T-helper 2 cell treated with Interferon-gamma antibody and Interleukin-4, amounts not matched to agents 100 ng/mL and 5 ng/mL, for 36 hours (primary cell): ENCODE results near the gene YBX2. TPM values are rescaled to one million over a fixed set of nuclear protein-coding genes. Genes with fewer than 3 reads are reported as not detected.

Experiments used
- intact Hi-C: fragments of 100-400 bp; cut with micrococcal nuclease; formaldehyde crosslinking; loops from one replicate; pipeline ENCODE4 v1.15.1; 2023
- total RNA-seq: library from RNA; stranded (reverse); gene quantifications from 2 replicates; pipeline ENCODE4 v1.2.3, GENCODE V29; 2022

Gene YBX2
- total RNA-seq, result 1.3 and 1.4 TPM in 2 replicates

DNA sequence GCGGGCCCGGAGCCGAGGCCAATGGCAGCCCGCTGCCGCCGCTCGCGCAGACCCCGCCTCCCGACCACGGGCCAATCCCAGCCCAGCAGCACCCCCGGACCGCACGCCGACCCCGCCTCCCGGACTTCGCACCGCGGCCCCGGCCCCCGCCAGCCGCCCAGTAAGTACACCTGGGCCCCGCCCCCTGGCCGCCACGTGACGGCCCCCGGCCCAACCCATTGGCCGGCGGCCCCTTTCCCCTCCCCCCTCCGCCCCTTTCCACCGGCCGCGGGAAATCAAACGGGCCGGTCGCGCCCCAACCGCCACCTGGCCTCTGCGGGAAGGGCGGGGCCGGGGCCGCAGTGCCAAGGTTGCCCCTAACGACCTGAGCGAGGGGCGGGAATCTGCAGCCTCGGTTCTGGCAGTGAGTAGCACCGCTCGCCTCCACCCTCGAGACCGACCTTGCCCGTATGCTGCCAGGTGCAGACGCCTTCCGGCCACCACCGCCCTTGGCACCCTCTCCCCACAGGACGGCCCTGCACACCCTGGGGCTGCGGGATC is at the start of gene YBX2:
Gene YBX2 (minus strand): TSS at position 26 of the 540 bp plus-strand sequence. CDS start 139 bp downstream, outside the sequence.
- intact Hi-C loops, result no loop called here

DNA sequence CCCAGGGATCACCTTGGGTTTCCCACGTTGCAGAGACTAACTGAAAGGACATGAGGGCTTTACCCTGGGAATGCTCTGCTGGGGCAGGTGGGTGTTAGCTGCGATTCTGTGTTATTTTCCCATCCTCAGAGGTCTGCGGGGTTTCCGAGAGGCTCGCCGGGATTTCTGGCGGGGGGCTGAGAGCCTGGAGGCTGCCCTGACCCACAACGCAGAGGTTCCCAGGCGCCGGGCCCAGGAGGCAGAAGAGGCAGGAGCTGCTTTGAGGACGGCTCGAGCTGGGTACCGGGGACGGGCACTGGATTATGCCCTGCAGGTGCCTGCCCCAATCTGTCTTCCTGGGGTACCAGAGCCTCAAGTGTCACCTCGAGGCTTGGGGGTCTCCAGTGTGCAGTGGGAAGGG is 48.8 kb upstream of the YBX2 start:
- intact Hi-C loops, result no loop called here

DNA sequence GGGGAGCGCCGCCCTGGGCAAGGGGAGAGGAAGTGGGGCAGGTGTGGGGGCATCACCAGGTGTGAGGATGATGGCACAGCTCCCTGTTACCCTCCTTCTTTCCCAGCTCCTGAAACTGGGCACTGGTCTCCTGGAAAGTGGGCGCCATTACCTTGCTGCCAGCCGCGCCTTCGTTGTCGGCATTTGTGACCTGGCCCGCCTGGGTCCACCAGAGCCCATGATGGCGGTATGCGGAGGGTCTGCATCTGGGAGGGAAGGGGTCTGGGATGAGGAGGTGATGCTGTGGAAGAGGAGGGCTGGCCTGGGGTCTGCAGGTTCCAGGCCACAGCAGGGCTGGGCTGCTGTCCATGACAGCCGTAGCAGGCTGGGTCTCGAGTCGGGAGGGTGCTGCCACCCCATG is 47.4 kb upstream of the YBX2 start:
- intact Hi-C loops, result no loop called here

DNA sequence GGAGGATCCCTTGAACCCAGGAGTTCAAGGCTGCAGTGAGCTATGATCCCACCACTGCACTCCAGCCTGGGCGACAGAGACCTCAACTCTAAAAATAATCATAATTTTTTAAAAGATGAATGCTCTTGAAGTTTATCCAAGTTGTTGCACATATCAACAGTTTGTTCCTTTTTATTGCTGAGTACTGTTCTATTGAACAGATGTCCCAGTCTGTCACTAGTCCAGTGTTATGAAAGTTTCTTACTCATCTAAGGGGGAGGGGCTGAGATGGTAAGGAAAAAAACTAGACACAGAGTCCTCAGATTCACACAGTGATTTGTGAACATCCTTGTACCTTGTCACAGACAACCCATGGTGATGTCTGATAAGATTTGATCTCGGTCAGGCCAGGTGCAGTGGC is 45.7 kb upstream of the YBX2 start:
- intact Hi-C loops, result no loop called here

DNA sequence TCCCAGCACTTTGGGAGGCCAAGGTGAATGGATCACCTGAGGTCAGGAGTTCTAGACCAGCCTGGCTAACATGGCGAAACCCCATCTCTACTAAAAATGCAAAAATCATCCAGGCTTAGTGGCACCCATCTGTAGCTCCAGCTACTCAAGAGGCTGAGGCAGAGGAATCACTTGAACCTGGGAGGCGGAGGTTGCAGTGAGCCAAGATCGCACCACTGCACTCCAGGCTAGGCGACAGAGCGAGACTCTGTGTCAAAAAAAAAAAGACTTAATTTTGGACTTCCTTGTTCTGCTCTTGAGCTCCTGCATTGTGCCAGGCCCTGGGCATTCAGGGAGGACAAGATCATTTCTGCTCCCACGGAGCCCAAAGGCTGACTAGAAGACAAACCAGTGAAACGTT is 43.2 kb upstream of the YBX2 start:
- intact Hi-C loops, result loop anchor here (2.0 to 10.0 kb wide), 2 partner anchors 13 to 347 kb away; partner anchors contain the start of genes TP53 and WRAP53

DNA sequence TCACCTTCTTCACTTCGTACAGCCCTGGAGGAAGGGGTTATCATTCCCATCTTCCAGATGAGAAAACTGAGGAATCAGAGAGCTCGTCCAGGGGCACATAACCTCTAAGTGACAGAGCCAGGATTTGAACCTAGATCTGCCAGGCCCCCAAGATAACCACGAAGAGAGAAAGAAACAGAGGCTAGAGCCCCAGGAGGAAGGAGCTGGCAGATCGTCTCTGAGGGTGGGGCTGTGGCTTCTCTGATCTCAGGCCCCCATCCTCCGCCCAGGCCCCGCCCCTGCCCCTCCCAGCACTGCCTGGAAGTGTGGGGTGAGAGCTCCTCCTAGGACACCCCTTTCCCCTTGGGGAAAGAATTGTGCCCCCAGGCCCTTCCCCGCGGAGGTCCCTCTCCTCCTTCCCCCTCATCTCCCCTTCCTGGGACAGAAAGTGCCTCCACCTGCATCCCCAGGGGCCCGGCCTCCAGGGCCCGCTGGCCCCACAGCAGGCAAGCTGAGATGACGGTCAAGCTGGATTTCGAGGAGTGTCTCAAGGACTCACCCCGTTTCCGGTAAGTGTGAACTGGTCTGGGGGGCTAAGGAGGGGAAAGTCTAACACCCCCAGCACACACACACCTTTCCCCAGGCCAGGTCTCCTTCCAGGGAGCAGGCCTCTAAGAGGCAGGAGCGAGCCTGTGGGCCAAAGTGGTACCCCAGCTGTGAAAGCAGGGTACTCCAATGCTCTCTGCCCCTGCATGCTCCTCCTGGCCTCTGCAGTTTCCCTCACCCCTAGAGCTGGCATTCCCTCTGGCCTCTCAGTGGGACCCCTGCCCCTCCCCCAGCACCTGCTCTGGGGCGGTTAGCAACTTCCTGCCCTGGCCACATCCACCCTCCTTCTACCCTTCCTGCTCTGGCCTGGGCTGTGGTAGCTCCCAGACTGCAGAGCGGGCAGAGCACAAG is 42.1 kb upstream of the YBX2 start, which contains the start of gene ACAP1:
Gene ACAP1 (plus strand): TSS at position 290 of the 936 bp plus-strand sequence. CDS start 206 bp downstream, at position 496.
- intact Hi-C loops, result loop anchor here (2.0 to 10.0 kb wide), 2 partner anchors 14 to 348 kb away; partner anchors contain the start of genes TP53 and WRAP53

DNA sequence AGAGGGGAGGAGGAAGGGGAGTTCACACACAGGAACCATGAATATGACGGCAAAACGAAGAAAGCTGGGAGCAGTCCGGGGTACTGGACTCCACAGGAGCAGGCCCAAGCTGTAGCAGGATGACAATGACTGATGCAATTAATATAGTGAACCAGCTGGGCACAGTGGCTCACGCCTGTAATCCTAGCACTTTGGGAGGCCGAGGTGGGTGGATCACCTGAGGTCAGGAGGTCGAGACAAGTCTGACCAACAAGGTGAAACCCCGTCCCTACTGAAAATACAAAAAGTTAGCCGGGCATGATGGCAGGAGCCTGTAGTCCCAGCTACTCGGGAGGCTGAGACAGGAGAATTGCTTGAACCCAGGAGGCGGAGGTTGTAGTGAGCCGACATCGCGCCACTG is 41.3 kb upstream of the YBX2 start:
- intact Hi-C loops, result loop anchor here (2.0 to 10.0 kb wide), 2 partner anchors 15 to 349 kb away; partner anchors contain the start of genes TP53 and WRAP53

DNA sequence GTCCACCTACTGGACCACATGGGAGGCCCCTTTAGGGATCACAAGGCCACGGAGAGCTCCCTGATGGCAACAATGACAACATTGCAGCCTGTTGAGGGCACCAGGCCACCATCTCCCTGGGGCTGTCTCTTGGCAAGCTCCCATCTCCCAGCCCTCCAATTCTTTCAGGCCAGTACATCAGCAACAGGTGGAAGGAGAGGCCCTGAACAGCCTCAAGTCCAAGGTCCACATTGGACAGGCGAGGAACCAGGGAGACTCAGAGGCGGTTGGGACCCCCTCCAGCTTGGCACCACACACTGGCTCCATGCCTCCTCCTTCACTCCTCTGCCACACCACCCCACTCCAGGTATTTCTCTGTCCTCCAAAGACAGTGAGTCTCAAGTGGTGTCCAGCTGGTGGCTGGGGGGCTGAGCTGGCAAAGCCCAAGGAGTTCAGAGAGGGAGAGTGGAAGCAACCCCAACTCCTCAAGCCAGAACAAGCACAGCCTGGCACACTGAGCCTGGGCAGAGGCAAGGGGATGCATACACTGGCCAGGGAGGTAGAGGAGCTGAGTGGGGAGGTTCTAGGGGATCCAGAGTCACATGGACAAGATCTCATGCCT is 40.6 kb upstream of the YBX2 start:
- intact Hi-C loops, result loop anchor here (10.0 kb wide), 1 partner anchor 350 kb away; the partner anchor contains the start of genes TP53 and WRAP53

DNA sequence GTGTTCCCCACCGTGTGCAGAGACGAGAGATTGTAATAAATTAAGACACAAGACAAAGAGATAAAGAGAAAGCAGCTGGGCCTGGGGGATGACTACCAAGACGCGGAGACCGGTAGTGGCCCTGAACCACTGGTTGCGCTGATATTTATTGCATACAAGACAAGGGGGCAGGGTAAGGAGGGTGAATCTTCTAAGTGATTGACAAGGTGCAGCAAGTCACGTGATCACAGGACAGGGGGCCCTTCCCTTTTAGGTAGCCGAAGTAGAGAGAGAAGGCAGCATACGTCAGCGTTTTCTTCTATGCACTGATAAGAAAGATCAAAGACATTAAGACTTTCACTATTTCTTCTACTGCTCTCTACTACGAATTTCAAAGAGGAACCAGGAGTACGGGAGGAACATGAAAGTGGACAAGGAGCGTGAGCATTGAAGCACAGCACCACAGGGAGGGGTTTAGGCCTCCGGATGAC is 38.2 kb upstream of the YBX2 start:
- intact Hi-C loops, result loop anchor here (10.0 kb wide), 1 partner anchor 352 kb away; the partner anchor contains the start of genes TP53 and WRAP53

DNA sequence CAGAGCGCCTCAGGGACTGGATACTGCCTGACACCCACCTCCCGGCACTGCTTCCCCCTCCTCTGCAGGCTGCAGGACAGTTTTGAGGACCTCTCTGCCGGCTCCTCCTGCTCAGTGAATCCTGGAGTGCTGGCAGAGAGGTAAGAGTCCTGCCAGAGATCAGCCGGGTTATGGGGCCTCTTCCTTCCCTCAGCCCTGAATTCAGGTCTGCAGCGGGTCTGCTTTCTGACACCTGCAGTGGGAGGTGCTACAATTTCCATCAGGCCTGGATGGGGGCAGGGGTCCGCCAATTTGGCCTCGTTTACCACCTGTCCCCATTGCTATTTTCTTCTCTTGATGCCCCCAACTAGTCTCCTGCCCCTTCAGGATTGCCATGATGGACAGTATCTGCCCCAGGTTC is 37.7 kb upstream of the YBX2 start:
- intact Hi-C loops, result loop anchor here (10.0 kb wide), 1 partner anchor 353 kb away; the partner anchor contains the start of genes TP53 and WRAP53

DNA sequence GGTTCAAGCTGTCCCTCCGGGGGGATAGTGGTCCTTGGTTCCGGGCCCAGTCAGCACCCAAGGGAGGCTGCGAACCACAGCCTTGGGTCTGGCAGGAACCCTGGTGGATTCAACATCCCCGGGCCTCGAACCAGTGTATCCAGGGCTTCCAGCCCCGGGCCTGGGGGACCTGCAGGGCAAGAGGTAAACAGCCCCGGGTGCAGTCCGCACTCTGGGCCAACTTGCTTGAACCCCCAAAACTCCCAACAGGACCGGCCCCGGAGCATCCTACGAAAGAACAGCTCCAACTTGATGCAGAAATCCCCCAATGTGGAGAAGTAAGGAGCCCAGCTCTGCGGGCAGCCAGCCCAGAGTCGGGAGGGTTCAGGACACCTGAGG is 36.2 kb upstream of the YBX2 start:
- intact Hi-C loops, result loop anchor here (10.0 kb wide), 1 partner anchor 354 kb away; the partner anchor contains the start of genes TP53 and WRAP53

DNA sequence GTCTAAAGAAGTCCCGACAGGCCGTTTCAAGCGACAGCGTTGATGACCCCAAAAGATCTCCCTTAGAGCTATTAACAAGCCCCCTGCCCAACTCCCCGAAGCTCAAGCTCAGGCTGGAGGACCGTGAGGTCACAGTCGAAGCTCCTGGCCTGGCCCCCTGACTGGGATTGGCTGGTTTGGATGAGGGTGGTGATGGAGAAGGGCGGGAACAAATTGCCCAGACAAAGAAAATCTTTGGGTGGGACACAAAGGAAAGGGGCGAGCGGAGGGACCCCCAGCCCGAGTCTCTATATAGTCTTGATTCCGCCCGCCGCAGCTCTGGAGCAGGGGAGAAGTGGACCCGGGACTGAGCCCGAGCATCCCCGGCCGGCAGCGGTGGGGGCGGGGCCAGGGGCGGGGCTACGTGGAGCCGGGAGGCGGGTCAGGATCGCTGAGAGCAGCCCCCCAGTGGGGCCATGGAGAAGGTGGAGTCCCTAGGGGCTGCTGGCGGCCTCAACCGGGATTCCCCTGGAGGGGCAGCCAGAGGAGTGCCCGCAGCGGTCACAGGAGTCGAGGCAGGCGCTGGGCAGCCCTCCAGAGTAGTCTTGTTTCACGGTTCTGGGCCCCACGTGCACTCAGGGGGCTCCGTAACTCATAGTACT is 35.7 kb upstream of the YBX2 start:
- intact Hi-C loops, result loop anchor here (1.0 to 10.0 kb wide), 5 partner anchors 15 to 355 kb away; partner anchors contain the start of genes FGF11, GPS2, TMEM102 and TP53

DNA sequence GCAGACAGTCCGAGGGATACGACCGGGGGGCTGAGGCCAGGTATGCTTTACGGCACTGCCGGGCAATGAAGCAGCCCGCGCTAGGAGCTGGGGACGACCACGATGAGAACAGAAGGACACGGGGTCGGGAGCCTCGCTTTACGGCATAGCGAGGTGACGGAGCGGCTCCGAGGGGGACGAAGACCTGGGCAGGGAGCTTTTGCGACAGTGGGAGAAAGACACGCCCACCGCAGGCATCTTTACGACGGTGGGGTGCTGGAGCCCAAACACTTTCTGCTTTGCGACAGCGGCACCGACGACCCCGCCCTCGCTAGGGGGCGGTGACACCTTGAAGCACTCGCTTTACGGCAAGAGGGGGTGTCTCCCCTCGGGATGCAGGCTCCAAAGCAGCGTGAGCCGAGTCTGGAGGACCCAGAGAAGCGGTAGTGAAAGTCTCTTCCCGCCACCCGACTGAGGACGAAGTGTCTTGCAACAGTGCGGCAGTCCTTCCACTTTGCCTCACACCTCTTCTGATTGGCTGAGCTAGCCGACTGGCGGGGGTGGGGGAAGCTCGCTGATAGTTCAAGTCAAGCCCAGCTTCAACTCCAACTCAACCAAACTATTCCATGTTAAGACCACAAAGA is 35.0 kb upstream of the YBX2 start:
- intact Hi-C loops, result loop anchor here (1.0 to 5.0 kb wide), 4 partner anchors 15 to 108 kb away; partner anchors contain the start of genes FGF11, GPS2 and TMEM102

DNA sequence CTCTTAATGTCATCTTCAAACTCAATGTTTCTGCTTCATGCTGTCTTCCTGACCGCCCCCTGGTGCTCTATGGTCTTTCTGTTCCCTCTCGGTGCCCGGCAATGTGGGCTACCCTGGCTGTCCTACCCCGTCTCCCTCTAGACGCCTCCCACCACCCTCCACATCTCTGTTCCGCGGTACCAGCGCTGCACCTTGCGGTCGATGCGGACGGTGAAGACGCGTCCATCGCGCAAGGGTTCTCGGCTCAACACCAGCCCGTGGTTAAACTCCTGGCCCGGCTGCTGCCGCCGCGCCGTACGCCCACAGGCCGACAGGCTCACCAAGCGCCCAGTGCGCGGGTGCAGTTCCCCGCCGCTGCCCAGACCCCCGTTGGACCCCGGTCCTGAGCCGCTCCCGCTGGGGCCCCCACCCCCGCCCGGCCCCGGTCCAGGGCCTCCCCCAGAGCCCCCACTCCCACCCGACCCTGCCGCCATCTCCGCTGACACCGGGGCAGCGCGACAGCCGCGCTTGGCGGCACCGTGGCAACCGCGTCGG is 34.5 kb upstream of the YBX2 start, which contains the start of gene NEURL4:
Gene NEURL4 (minus strand): TSS at position 496 of the 534 bp plus-strand sequence. CDS start 23 bp downstream, at position 473.
- intact Hi-C loops, result loop anchor here (1.0 to 5.0 kb wide), 4 partner anchors 14 to 108 kb away; partner anchors contain the start of genes FGF11, GPS2 and TMEM102

DNA sequence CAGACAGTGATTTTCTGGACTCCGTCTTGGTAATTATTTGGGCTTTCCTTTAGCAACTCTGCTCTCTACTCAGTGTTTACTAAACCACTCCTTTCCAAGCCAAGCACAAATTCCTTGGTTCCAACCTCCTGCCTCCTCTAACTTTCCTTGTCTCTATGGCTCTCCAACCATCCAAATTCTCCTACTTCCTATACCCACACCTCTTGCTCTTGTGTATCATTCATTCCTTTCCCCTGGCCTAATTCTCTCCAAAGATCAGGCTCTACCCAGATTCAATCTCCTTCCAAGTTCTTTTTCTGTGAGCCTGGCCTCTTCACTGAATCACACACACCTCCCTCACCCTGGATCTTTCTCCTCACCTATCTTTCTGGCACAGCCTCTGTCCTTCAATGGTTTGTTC is 33.6 kb upstream of the YBX2 start:
- intact Hi-C loops, result loop anchor here (2.0 to 5.0 kb wide), 3 partner anchors 13 to 109 kb away; partner anchors contain the start of genes FGF11, GPS2 and TMEM102

DNA sequence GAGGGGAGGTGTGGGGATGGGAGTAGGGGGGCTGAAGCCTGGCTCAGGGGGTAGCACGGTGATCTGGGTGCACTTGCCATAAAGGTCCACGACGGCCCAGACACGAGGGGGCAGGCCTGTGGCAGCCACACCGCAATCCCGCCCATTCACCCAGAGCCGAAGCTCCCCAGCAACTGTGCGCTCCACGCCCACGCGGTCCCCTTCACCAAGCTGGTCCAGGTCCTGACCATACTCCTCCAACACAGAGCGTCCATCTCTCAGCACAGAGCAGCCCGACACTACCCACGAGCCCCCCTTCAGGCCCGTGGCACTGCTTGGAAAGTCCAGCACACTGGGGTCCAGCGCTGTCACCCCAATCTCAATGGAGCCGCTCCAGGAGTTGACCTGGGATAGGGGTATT is 33.1 kb upstream of the YBX2 start:
- intact Hi-C loops, result loop anchor here (5.0 kb wide), 1 partner anchor 110 kb away; the partner anchor contains the start of genes FGF11 and TMEM102

DNA sequence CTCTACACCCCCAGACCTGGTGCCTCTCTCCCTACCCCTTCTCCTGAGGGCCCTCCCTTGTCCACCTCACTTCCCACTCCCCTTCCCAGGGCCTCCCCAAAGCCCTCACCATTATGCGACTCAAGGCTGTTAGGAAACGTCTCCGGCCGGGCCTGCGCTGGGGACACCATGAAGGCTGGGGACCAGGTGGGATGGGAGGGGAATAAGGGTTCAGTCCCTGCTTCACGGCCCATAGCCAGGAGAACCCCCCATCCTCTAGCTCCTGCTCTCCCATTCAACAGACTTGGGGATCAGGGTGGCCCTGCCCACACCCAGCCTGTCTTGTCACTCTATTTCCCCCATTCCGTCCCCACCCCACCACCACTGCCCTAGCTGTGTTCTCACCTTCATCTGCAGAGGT is 32.6 kb upstream of the YBX2 start:
- intact Hi-C loops, result loop anchor here (5.0 kb wide), 1 partner anchor 110 kb away; the partner anchor contains the start of genes FGF11 and TMEM102

DNA sequence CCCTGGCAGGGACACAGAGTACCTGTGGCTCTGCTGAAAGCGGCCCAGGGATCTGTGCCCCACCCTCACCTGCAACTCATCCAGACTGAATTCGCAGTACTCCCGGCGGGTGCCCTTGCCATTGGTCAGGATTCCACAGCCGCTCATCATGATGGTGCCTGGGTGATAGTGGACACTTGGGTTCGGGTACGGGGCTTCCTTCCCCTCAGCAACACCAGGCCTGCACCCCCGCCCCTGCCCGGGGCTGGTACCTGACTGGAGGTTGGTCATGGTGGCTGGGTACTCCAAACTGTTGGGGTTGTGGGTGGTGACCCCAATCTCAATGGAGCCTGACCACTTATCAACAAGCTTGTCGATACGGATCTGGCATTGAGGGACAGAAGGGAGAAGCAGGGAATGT is 31.7 kb upstream of the YBX2 start:
- intact Hi-C loops, result loop anchor here (5.0 kb wide), 1 partner anchor 111 kb away; the partner anchor contains the start of genes FGF11 and TMEM102

DNA sequence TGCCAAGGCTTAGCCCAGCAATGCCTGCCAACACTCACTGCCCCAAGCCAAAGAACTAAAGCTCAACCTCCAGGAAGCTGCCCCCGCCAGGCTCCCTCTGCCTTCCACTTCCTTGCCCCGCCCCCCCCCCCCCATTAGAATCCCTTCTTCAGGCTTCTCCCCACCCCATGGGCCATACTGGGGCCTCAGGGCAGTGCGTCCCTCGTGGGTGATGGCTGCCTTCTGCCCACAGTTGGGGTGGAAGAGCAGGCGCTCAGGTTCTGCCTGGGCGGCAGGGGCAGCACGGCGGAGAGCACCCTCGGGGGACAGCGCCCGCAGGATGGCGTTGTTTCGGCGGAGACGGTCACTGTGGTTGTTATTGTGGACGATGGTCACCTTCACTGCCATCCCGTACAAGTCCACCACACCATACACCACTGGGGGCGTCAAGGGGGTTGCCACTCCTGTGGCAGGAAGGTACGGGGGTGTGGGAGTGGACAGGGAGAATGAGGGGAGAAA is 30.6 kb upstream of the YBX2 start:
- intact Hi-C loops, result loop anchor here (5.0 kb wide), 1 partner anchor 112 kb away; the partner anchor contains the start of genes FGF11 and TMEM102
